Measurements from ENCODE around the gene ZC3H18.
"Not testable (repeated sequence)": the region's sequence is repeated elsewhere in the genome, so short reads cannot be mapped to it uniquely, and the experiment has no call there.

Gene ZC3H18

GRCh38 chr16:88597856-88598491 is 27.8 kb downstream of the ZC3H18 start:
- no peak for ATAC-seq
- Mint-ChIP-seq H3K4me1 (peaks cover 22% of the 10 kb centered on the region), H3K4me3 (no peak overlapping the region), H3K27ac (no peak overlapping the region), H3K9me3 (no peaks in the 10 kb centered on the region), H3K36me3 (peaks cover 42% of the 10 kb centered on the region), H3K27me3 (no peaks in the 10 kb centered on the region)

GRCh38 chr16:88599092-88599733 is 29.0 kb downstream of the ZC3H18 start:
- no peaks in the 10 kb centered on the region for H3K9me3 Mint-ChIP-seq
- H3K4me1 Mint-ChIP-seq = peaks cover 22% of the 10 kb centered on the region
- ATAC-seq = no peak
- H3K27ac Mint-ChIP-seq = no peak overlapping the region
- no peaks in the 10 kb centered on the region for H3K27me3 Mint-ChIP-seq
- no peak overlapping the region for H3K4me3 Mint-ChIP-seq
- H3K36me3 Mint-ChIP-seq = peaks cover 43% of the 10 kb centered on the region

GRCh38 chr16:88599825-88600538 is 29.8 kb downstream of the ZC3H18 start:
- Mint-ChIP-seq H3K27ac (no peak overlapping the region), H3K9me3 (no peaks in the 10 kb centered on the region), H3K27me3 (no peaks in the 10 kb centered on the region), H3K36me3 (peaks cover 43% of the 10 kb centered on the region), H3K4me1 (peaks cover 22% of the 10 kb centered on the region), H3K4me3 (no peak overlapping the region)
- ATAC-seq = no peak

DNA sequence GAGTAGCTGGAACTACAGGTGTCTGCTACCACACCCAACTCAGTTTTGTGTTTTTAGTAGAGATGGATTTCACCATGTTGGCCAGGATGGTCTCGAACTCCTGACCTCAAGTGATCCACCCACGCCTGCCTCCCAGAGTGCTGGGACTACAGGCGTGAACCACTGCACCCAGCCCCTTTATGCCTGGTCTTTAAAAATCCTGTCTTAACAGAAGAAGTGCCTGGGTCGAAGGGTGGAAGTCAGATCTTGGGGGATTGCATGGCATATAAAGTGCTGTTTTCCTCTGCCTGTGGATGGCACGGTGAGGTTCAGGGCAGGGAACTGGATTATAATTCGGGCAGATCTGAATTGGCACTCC is 30.3 kb downstream of the ZC3H18 start:
- Mint-ChIP-seq H3K4me1 (peaks cover 22% of the 10 kb centered on the region), H3K4me3 (no peak overlapping the region), H3K27me3 (no peaks in the 10 kb centered on the region), H3K36me3 (peaks cover 44% of the 10 kb centered on the region), H3K9me3 (no peaks in the 10 kb centered on the region), H3K27ac (no peak overlapping the region)
- no peak for ATAC-seq

GRCh38 chr16:88601313-88602036 is 31.3 kb downstream of the ZC3H18 start:
- Mint-ChIP-seq H3K27me3 (no peaks in the 10 kb centered on the region), H3K9me3 (no peaks in the 10 kb centered on the region), H3K4me1 (peaks cover 23% of the 10 kb centered on the region), H3K4me3 (no peak overlapping the region), H3K27ac (no peak overlapping the region), H3K36me3 (peaks cover 48% of the 10 kb centered on the region)
- no peak for ATAC-seq

GRCh38 chr16:88602091-88602490 is 31.9 kb downstream of the ZC3H18 start:
- Mint-ChIP-seq H3K4me3 (no peak overlapping the region), H3K4me1 (peaks cover 28% of the 10 kb centered on the region), H3K27me3 (no peaks in the 10 kb centered on the region)

DNA sequence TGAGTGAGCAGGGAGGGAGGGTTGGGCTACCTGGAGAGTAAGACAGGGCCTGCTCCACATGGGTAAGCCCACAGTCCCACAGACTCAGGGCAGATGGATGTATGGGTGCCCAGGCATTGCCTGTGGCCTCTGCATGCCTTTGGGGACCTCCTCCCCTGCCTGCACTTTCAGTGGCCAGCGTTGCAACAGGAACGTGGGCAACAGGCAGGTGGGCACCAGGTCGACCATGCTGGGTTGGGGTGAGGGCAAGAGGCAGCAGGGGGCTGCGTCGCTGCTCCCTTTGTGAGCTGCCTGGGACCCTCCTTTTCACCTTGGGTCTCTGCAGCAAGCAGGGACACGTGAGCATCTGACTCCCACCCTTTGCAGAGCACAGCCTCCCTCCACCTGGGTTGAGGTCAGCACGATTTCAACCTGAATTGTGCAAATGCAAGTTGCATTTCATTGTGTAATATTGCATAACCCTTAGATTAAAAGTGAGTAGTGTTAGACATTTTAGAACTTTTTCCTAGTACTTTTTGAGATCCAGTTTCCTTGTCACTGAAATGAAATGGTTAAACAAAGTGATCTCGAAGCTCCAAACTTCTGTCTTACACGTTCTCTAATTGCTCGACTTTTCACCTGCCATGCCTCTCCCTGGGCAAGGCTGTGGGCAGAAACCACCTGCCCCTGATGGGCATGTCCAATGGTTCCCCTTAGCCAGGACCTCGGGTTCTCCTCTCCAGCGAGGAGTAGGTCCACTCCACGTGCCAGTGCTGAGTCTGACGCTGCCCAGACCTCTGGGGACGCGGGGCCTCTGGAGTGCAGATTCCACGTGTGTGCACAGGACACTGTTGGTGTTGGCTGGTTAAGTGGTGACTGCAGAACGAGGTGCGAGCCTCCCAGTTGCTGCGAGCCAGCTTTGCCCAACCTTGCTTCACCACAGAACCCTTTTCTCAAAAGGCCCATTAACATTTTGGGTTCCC is 35.3 kb downstream of the ZC3H18 start:
- Mint-ChIP-seq H3K4me1 (peaks cover 28% of the 10 kb centered on the region), H3K9me3 (no peaks in the 10 kb centered on the region), H3K27me3 (no peaks in the 10 kb centered on the region), H3K4me3 (no peak overlapping the region), H3K27ac (no peak overlapping the region), H3K36me3 (peaks cover 58% of the 10 kb centered on the region)
- no peak for ATAC-seq

More at GRCh38 chr16:88602091-88602490, 31.9 kb downstream of the ZC3H18 start:
- peaks cover 54% of the 10 kb centered on the region for H3K36me3 Mint-ChIP-seq
- H3K9me3 Mint-ChIP-seq = no peaks in the 10 kb centered on the region
- H3K27ac Mint-ChIP-seq = no peak overlapping the region
- ATAC-seq = no peak

DNA sequence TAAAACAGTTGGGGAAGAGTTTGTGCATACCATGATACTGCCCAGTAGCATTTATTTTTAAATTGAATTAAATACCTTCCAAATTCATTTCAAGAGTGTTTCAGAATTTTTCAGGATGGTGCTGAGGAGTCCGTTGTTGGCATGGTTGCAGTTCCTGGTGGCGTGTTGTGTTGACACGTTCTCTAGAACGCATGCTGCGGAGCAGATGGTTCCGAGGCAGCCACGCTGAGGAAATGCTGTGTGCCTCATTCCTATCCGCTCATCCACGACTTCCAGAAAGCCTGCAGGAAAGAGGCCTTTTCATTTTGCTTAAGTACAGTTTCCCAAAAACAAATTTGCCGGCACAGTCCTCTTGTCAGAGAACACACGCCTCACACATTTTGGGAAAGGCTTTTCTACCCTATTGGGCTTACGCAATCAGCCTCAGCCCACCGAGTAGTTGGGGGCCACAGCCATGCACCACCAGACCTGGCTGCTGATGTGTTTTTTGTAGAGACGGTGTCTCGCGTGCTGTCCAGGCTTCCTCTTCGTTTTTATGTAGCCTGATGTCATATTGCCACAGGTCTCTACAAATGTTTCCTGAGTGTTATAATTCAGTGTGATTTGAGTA is 36.0 kb downstream of the ZC3H18 start:
- Mint-ChIP-seq H3K4me1 (peaks cover 28% of the 10 kb centered on the region), H3K4me3 (no peak overlapping the region), H3K9me3 (no peaks in the 10 kb centered on the region), H3K27ac (no peak overlapping the region), H3K36me3 (peaks cover 58% of the 10 kb centered on the region), H3K27me3 (no peaks in the 10 kb centered on the region)
- ATAC-seq = no peak

- H3K36me3 Mint-ChIP-seq = peaks cover 52% of the 10 kb centered on the region
- peaks cover 24% of the 10 kb centered on the region for H3K4me1 Mint-ChIP-seq
- no peaks in the 10 kb centered on the region for H3K27me3 Mint-ChIP-seq
- H3K9me3 Mint-ChIP-seq = no peaks in the 10 kb centered on the region
- H3K27ac Mint-ChIP-seq = no peak overlapping the region
- no peak overlapping the region for H3K4me3 Mint-ChIP-seq
- peak; percentile 56 for ATAC-seq
Observed at GRCh38 chr16:88608076-88608475, 37.9 kb downstream of the ZC3H18 start.

DNA sequence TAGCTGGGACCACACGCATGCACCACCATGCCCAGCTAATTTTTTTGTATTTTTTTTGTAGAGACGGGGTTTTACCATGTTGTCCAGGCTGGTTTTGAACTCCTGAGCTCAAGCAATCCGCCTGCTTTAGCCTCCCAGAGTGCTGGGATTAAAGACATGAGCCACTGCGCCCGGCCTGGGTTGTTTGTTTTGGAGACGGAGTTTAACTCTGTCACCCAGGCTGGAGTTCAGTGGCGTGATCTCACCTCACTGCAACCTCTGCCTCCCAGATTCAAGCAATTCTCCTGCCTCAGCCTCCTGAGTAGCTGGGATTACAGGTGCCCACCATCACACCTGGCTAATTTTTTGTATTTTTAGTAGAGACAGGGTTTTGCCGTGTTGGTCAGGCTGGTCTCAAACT is 39.2 kb downstream of the ZC3H18 start:
- H3K27me3 Mint-ChIP-seq, H3K9me3 Mint-ChIP-seq, H3K4me3 Mint-ChIP-seq, H3K27ac Mint-ChIP-seq, ATAC-seq: not testable (repeated sequence)
- H3K36me3 Mint-ChIP-seq = peaks cover 59% of the 10 kb centered on the region
- peaks cover 27% of the 10 kb centered on the region for H3K4me1 Mint-ChIP-seq

GRCh38 chr16:88610080-88610479 is 39.9 kb downstream of the ZC3H18 start:
- Mint-ChIP-seq H3K4me1 (peaks cover 30% of the 10 kb centered on the region), H3K9me3 (no peaks in the 10 kb centered on the region), H3K27ac (no peak overlapping the region), H3K27me3 (no peaks in the 10 kb centered on the region), H3K4me3 (no peak overlapping the region), H3K36me3 (peaks cover 64% of the 10 kb centered on the region)
- ATAC-seq = no peak

- Mint-ChIP-seq H3K27me3 (no peaks in the 10 kb centered on the region), H3K4me3 (no peak overlapping the region), H3K4me1 (peaks cover 34% of the 10 kb centered on the region), H3K27ac (no peak overlapping the region), H3K36me3 (peaks cover 64% of the 10 kb centered on the region), H3K9me3 (no peaks in the 10 kb centered on the region)
- ATAC-seq = no peak
Observed at GRCh38 chr16:88610909-88611812, 41.0 kb downstream of the ZC3H18 start.

- H3K4me1 Mint-ChIP-seq = peaks cover 23% of the 10 kb centered on the region
- peaks cover 50% of the 10 kb centered on the region for H3K36me3 Mint-ChIP-seq
- no peaks in the 10 kb centered on the region for H3K27me3 Mint-ChIP-seq
- ATAC-seq = no peak
- no peak overlapping the region for H3K27ac Mint-ChIP-seq
- H3K9me3 Mint-ChIP-seq = no peaks in the 10 kb centered on the region
- no peak overlapping the region for H3K4me3 Mint-ChIP-seq
Observed at GRCh38 chr16:88613293-88613692, 43.1 kb downstream of the ZC3H18 start.

All from stimulated activated memory B cell treated with anti-CD40 and anti-IgM and Interleukin-4, amounts not matched to agents 10 μg/mL and 1 μg/mL and 100 μg/mL, for 72 hours (primary cell).